Measurements from ENCODE around the gene CCNI2. TPM values are rescaled to one million over a fixed set of nuclear protein-coding genes. Genes with fewer than 3 reads are reported as not detected.

CCNI2 gene
- total and polyA plus RNA-seq, 10 of the 15 experiments (the other 5 are each of a cell fraction or from before 2014, with no cell fraction given) = 1.8 to 8.0 (median 3.2) TPM

DNA sequence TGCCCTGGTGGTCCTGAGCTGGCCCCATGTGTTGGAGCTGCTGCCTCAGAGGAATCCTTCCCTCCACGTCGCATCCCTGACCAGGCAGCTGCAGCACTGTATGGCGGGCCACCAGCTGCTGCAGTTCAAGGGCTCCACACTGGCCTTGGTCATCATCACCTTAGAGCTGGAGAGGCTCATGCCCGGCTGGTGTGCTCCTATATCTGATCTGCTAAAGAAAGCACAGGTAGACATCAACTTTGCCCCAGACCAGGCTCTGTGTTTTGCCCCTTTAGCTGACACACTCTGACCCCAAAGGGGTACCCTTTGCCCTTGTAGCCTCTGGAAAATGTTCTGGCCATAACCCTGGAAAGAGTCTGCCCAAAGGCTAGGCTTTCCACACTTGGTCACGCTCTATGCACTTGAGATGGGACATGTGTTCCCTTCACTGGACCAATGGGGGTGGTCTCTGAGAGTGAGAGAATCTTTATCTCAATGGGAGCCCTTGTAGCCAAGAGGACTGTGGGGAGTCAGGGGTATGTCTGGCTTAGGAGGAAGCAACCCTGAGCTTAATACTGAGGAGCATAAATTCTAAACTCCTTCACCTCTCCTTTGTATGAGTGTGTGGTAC lies 4.8 kb downstream of the CCNI2 start:
- BruUV-seq (replicated peaks) = no TSS peak
- Histone ChIP-seq H3K9ac (ENCODE audit: control insufficient read depth, insufficient read depth, low read length) (no peak overlapping the region), H3K27me3 (replicated peaks in 1 of 2; ENCODE audit: control insufficient read depth in 2 of 2, insufficient read depth in 2 of 2, low read length in 1 of 2) (no peaks in the 10 kb centered on the region), H3K4me3 (no peak overlapping the region), H2AFZ (ENCODE audit: control insufficient read depth, low read depth, low read length) (no peak overlapping the region), H3K4me2 (ENCODE audit: control insufficient read depth, insufficient read depth) (0 out of 2 replicates have a peak overlapping the region, but pooled peaks have one; percentile 5), H3K79me2 (ENCODE audit: control insufficient read depth, insufficient read depth, low read length) (no peaks in the 10 kb centered on the region; the same call in 1 of the 2 replicates), H4K20me1 (ENCODE audit: control insufficient read depth, insufficient read depth) (no peaks in the 10 kb centered on the region), H3K36me3 (ENCODE audit: control insufficient read depth in 2 of 2, insufficient read depth in 2 of 2, low read length in 1 of 2) (no peaks in the 10 kb centered on the region), H3K27ac (ENCODE audit: control insufficient read depth, insufficient read depth) (no peak overlapping the region; the same call in 1 of the 2 replicates), H3K4me1 (ENCODE audit: control insufficient read depth, insufficient read depth, low read length) (peaks cover 25% of the 10 kb centered on the region), H3K9me3 (replicated peaks; ENCODE audit: control insufficient read depth, insufficient read depth, low read length) (no peaks in the 10 kb centered on the region; the same call in 2 of the 3 replicates)
- ChIA-PET CTCF (interaction anchor here (1.1 to 7.4 kb wide), 13 partner anchors 15 to 246 kb away, joined by 3 to 136 read pairs (median 14); partner anchors contain the start of genes IL4 and KIF3A), POLR2A (interaction anchor here (0.6 to 9.6 kb wide), 9 partner anchors 14 to 1708 kb away, joined by 3 to 56 read pairs (median 4); partner anchors contain the start of genes KIF3A and SEPTIN8), SMC1A (ENCODE audit: uncharacterized antibody, unreplicated experiment) (interaction anchor here (0.6 to 11.1 kb wide), 15 partner anchors 10 to 246 kb away, joined by 3 to 129 read pairs (median 9); partner anchors contain the start of genes IL13, IL4, KIF3A and SEPTIN8), RAD21 (ENCODE audit: unreplicated experiment) (interaction anchor here (0.6 to 10.5 kb wide), 20 partner anchors 15 to 352 kb away, joined by 3 to 127 read pairs (median 4); partner anchors contain the start of gene KIF3A)
- intact Hi-C loops (cut with micrococcal nuclease; ENCODE audit: unreplicated experiment) = loop anchor here (2.0 to 5.0 kb wide), 3 partner anchors 69 to 225 kb away; no protein-coding TSS in a partner anchor
- ATAC-seq = no peak
- WGBS (ENCODE audit: insufficient coverage, insufficient replicate concordance, low lambda C conversion rate, missing lambda C conversion rate) = 89% methylated on average over 5 of the region's 5 CpGs
- in situ Hi-C loops (cut with MboI) = no loop called here
- no peak for FAIRE-seq
- no peak for DNase-seq (ENCODE audit: low read depth, low spot score)
- TF ChIP-seq IKZF2 (IDR thresholded peaks at IDR 0.05) = no peak
- peak; percentile 79 for TF ChIP-seq PAX5 (IDR thresholded peaks at IDR 0.05; ENCODE audit: borderline replicate concordance, low read depth, low read length)
- TF ChIP-seq IRF4 (IDR thresholded peaks at IDR 0.05; ENCODE audit: low read depth, low read length) = no peak
- TF ChIP-seq POLR2AphosphoS5 (IDR thresholded peaks at IDR 0.05; ENCODE audit: low read length) = 0 out of 2 replicates have a peak, but pooled peaks have one; percentile 19
- no peak for TF ChIP-seq RBBP5 (conservative IDR thresholded peaks at IDR 0.05)
